HG03342 (cell line): ENCODE results near the gene KCNK15.

Source experiments
- ATAC-seq: cut with Tn5 transposase; IDR thresholded peaks from one replicate; pipeline ENCODE4 v1.9.1; 2021; ENCODE audit warnings: mild to moderate bottlenecking, moderate library complexity; ENCODE audit not compliant: unreplicated experiment

Gene KCNK15

DNA sequence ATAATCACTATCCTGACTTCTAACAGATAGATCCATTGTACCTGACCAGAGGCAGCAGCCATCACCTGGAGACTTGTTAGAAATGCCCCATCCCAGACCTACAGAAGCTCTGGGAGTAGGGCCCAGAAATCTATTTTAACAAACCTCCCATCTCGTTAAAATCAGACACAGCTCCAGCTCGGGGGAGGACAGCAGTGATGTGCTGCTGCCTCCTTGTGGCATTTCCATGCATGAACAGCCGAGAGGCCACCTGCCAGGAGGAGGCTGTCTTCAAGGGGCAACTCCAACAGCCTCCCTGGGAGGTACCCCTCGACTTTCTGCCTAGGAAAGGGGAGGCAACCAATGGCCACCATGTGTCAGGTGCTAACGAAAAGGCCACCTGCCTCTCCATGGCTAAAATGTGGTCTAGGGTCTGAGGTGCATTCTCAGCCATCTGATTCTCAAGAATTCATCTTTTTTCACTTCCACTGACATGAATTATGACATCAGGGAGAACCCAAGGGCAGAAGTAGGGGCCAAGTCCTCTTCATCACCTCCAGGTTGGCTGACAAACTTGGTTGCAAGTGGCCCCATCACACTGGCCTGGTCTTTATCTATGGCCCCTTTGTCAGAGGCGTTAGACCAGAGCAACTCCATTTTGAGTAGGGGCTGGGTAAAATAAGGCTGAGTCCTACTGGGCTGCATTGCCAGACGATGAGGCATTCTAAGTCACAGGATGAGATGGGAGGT, 12.2 kb upstream of the KCNK15 start:
- ATAC-seq, result no peak

DNA sequence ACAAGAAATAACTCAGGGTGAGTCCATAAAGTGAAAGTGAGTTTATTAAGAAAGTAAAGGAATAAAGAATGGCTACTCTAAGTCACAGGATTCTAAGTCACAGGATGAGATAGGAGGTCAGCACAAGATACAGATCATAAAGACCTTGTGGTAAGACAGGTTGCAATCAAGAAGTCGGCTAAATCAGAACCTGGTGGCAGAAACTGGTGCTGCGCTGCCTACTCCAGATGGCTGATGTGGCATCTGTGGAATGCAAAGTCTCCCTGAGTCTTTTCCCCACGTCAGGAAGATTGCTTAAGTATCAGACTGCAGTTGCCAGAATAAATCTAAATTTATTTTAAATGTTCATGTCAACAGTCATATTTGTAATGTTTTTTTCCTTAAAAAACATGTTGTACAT, 10.7 kb upstream of the KCNK15 start:
- ATAC-seq, result no peak

DNA sequence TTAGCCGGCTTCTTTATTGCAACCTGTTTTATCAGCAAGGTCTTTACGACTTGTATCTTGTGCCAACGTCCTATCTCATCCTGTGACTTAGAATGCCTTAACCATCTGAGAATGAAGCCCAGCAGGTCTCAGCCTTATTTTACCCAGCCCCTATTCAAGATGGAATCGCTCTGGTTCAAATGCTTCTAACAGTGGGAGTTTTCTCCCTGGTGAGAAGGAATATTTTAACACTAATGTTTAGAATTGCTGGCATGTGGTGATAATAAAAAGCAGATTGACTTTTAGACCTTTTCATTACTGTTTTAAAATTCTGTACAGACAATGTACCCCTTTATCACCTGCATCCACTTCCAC, 9.9 kb upstream of the KCNK15 start:
- no peak for ATAC-seq

DNA sequence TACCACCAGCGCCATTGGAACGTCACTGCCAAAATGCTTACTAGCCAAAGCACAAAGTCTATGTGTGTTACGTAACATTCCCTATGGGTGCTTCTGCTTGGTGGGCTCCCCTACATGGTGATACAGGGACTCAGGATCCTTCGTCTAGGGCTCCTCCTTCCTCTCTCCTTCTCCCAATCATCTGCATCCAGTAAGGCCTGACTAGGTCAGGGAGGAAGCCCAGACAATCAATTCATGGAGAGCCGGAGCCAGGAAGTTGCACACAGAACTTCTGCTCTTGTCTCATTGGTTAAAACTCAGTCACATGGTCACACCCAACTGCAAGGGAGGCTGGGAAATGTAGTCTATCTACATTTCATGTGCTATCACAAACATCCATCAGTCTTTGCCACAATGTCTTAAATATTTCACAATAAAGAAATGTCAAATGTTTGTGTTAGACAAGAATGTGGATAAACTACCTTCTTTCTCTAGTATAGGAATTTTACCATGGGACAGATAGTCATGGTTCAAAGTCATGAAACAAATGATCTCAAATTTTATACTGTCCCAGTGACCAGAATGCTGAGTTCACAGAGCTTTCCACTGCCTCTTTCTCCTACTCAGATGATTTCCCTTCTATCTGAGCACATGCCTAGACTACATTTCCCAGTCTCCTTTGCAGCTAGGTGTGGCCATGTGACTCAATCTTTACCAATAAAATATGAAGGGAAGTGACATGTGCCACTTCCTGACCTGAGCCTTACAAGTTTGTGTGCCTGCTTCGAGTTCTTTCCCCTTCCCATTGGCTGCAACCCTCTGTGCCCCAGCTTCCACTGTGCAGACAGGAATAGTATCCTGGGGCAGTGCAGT, 9.3 kb upstream of the KCNK15 start:
- no peak for ATAC-seq

DNA sequence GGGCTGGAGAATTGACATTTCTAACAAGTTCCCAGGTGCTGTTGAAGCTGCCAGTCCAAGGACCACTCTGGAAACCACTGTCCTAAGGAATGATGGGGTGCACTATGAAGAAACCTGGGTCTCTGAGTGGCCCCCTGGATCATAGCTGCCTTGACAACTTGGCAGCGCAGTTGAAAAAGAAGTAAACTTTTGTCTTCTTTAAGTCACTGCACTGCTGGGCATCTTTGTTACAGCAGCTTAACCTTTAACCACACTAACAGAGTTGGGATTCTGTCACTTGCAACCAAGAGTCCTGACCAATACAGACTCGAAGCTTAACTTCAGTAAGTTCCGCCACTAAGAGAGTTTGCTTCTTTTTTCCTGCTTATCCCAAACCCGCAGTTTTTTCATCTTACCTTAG, 8.5 kb upstream of the KCNK15 start:
- no peak for ATAC-seq

DNA sequence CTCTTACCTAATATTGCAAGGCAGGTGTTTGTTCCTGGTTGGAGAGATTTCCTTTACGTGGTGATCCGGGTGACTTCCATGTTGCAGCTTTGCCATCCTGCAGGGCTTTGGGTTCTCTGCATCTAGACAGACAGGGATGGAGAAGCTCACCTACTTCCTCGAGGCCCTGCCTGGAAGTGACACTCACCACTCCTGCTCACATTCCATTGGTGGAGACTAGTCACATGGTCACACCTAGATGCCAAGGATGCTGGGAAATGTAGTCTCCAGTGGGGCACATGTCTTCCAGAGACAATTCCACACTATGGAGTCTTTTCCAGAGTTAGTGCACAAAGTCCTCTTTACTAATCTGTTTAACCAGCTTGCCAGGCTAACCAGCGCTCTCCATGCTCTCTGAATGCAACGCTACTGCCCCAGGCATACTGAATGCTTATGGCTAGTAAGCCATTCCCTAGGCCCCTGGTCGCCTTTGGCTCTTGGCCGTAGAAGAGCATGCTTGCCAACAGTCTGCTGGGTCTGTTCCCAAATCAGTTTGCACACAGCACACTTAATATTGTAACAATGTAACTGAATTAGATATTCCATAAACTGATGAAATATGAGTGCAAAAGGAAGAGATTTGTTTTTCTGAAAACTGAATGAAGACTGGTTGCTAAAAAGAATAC, 6.7 kb upstream of the KCNK15 start:
- no peak for ATAC-seq

DNA sequence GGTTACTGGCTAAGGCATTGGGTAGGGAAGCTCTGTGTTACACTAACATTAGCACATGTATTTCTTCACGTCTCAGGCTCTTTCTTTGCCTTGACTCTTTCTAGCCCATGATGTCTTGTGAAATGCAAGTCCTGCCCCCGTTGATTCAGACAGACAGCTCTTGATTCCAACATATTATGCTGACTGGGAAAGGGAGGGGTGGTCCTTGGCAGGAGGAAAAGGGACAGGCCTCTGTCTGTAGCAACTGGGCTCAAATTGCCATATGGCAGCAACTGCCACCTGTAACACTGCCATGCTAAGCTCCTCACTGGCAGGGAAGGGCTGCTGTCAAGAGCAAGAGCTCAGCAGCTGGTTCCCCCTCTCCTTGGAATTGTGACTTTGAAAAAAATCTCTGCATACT, 5.7 kb upstream of the KCNK15 start:
- ATAC-seq, result no peak

DNA sequence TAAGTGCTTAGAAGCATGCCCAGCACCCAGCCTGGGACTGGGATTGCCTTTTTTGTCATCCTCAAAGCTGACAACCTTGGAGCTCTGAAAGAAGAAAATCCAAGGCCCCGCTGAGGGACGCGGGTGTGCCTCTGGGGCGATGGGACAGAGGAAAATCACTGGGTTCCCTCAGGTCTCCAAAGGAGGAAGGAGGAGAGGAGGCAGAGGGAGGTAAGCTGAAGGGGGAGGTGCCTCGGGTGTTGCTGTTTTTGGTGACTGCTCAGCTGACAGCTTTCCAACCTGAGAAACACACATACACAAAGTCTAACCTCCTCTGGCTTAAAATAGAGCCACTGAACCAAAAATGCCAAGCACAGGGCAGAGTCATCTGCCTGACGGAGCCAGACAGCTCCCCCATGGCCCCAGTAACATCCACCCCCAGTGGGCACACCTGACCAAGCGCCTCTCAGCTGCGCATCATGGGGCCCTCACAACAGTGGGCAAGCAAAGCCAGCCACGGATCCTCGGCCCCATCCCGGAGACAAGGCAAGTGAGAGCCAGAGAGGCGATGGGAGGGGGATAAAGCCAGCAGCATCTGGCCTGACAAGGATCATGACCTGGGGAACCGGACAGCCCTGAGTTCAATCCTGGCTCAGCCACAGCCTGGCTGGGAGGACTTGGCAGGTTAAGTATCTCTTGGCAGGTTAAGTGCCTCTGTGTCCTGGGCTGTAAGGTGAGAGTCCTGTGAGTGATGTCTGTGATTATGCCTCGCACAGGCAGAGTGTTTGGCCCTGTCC, 3.2 kb upstream of the KCNK15 start:
- no peak for ATAC-seq

DNA sequence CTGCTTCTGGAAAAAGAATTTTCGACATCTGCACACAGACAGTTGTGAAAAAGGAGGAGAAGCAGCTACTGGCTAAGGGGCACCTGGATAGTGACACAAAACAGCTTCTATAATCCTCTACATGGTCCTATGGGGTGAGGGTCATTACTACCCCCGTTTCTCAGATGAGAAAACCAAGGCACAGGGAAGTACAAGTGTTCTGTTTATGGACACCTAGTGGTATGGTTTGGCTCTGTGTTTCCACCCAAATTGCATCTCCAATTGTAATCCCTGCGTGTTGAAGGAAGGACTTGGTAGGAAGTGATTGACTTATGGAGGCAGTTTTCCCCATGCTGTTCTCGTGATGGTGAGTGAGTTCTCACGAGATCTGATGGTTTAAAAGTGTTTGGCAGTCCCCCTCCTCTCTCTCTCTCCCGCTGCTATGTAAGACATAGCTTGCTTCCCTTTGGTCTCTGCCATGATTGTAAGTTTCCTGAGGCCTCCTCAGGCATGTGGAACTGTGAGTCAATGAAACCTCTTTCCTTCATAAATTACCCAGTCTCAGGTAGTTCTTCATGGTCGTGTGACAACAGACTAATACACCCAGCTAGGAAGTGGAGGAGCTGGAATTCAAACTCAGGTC, 2.5 kb upstream of the KCNK15 start:
- no peak for ATAC-seq

DNA sequence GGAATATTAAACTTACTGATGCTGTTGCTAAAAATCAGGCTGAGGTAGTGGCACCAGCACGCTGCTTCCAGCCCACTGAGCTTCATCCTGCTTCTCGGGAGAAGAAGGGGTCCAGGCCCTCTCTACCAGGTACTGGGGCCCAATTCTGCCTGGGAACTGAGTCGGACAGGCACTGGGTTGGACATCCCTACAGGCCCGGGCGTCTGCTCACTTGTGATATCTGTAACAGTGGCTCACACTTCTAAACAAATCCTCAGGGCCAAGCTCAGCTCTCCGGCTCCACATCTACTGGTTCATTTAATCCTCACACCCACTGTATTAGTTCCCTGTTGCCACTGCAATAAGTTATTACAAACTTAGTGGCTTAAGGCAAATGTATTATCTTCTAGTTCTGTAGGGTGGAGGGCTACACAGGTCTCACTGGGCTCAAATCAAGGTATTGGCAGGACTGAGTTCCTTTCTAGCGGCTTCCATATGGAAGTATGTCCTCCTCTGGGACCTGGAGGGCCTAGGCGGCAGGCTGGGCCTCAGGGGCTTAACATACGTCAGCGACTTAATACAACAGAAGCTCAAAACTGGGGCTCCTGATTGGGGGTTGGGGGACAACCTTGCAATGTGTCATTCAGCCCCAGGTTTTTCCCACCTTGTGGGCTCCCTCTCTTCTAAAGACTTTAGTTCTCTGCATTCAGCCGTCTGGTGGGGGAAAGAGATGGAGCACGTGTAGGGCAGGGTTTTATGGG, 1.6 kb upstream of the KCNK15 start:
- no peak for ATAC-seq

DNA sequence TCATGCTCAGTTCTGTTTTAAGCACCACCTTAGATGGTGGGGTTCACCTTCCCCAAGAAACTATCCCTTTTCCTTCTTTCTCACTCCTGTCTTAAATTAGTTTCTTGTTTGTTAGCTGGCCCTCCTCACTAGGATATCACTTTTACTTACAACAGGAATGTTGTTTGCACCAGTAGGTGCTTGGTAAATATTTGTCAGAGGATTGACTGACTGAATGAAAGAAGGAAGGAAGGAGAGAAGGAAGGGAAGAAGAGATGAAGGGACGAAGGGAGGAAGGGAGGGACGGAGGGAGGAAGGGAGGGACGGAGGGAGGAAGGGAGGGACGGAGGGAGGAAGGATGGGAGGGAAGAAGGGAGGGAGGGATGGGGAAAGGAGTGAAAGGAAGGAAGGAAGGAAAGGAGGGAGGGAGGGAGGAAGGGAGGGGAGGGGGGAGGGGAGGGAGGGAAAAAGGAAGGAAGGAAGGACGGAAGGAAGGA, 505 bp upstream of the KCNK15 start:
- no peak for ATAC-seq

DNA sequence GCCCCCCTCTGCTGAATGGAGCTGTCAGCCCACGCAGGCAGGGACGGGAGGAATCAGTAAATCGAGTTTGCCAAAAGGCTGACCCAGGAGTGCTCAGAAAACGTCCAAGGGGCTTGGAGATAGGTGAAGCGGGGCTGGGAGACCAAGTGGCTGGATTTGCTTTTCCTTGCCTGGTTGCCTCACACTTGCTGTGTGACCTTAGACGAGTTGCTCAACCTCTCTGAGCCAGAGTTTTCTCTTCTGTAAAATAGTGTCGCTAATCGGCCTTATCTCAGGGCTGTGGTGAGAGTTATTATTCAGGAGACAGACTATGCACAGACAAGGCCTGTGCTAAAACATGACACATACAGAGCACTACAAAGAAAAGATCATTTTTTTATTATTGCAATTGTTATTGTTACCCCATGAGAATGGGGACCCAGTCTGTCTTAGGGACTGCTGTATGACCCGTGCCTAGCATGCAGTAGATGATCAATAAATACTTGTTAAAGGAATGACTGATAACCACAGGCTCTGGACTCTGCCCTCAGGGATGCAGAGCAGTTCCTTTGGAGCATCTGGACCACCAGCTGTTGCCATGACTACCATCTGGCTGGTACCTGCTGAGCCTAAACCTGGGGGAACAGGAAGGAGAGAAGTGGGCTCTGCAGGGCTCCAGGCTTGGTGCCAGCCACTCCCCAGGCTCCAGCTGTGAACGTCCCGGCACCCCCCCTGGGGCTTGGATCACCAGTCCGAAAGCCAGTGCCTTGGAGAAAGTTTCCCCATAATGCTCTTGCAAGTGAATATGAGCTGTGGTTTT, 901 bp downstream of the KCNK15 start:
- no peak for ATAC-seq

DNA sequence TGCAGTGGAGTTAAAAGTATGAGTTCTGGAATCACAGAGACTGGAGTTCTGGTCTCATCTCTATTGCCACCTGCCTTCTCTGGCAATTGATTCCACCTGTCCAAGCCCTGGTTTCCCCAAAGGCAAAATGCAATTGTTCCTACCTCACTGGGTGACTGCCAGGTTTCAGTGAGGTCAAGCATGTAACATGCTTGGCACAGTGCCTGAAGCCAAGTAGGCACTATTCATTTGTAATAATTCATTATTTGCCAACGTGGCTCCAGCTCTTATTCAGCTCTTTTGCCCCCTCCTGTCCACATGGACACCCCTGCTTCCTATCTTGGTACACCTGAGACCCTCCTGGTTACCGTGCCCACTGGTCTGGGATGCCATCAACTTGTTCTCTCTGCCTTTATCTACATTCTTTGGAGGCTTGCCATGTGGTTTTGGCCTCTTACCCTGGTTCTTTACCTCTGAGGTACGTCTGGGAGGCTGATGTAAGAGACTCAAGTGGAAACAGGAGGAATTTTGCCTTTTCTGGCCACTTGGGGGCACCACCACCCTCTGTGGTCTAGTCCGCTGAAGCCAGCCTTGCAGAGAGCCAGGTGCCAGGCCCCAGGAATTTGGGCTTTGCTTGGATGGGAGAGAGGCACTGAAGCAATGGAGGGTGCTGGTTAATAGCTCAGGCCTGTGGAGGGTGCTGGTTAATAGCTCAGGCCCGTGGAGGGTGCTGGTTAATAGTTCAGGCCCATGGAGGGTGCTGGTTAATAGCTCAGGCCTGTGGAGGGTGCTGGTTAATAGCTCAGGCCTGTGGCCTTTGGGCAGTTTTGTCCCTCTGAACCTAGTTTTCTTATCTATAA, 1.7 kb downstream of the KCNK15 start:
- ATAC-seq, result no peak

DNA sequence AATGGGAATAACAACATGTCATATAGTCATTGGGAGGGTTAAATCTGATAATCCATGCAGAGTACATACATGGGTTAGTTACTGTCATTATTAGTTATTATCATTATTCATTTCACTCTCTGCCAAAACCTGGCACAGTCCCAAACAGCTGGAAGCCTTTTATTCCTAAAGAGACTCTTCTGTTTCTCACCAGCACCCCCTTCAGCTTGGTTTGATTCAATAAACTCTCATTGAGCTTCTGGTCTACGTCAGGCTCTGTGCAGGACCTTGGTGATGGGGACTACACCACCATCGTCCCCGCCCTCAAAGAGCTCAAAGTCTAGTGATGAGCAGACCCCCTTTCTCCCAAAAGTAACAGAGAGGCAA, 2.3 kb downstream of the KCNK15 start:
- no peak for ATAC-seq

DNA sequence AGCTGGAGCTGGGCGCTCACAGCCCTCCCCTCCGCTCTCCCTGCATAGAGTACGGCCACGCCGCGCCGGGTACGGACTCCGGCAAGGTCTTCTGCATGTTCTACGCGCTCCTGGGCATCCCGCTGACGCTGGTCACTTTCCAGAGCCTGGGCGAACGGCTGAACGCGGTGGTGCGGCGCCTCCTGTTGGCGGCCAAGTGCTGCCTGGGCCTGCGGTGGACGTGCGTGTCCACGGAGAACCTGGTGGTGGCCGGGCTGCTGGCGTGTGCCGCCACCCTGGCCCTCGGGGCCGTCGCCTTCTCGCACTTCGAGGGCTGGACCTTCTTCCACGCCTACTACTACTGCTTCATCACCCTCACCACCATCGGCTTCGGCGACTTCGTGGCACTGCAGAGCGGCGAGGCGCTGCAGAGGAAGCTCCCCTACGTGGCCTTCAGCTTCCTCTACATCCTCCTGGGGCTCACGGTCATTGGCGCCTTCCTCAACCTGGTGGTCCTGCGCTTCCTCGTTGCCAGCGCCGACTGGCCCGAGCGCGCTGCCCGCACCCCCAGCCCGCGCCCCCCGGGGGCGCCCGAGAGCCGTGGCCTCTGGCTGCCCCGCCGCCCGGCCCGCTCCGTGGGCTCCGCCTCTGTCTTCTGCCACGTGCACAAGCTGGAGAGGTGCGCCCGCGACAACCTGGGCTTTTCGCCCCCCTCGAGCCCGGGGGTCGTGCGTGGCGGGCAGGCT, 4.6 kb downstream of the KCNK15 start:
- ATAC-seq, result no peak

DNA sequence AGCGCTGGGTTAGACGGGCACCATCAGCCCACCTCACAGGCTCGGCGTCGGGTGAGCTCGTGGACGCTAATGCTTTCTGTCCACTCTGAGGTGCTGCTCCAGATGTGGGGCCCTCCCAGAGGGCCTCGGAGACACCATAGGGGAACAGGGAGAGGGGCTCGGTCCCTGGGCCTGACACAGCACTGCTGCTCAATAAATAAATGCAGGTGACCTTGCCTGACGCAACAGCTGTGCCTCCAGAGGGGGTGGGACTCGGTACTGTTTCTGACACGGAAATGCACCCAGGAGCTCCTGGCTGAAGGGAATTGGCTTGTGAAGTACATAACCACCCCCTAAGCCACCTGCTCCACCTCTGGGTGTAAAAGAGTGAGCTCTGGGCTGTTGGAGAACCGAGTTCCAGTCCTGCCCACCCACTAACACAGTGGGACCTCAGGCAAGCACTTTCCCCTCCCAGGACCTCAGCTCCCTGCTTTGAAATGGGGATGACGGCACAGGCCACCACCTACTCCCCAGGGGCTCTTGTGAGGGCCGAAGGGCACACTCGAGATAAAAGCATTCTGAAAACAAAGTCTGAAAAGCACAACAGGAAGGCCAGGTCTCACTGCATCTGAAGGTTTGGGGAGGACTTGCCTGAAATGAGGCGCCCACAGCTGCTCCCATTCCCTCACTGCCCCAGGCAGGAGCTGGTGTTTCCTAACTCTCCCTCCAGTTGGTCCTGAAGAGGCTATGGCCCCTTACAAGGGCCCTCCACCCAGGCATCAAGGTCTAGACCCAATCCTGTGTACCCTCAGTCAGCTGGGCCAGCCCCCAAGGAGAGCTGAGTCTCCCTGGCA, 6.7 kb downstream of the KCNK15 start:
- no peak for ATAC-seq

DNA sequence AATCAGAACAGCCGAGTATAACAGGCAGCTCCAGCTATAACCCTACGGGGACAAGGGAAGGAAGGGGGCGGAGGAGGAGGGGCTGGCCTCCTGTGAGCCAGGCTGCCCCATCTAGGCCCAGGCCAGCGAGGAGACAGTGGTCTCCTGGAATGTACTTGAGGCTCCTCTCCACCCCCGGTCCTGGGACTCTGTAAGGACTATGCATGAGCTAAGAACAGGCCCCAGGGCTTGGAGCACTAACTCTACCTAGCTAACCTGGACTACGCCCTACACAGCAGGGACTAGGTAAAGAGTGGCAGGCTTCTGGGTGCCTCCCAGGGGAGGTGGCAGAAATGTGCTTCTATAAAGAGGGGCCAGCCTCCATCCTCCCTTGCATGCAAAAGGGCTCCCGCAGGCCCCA, 8.9 kb downstream of the KCNK15 start:
- ATAC-seq, result no peak
